ENCODE results near the gene MCEE.

DNA sequence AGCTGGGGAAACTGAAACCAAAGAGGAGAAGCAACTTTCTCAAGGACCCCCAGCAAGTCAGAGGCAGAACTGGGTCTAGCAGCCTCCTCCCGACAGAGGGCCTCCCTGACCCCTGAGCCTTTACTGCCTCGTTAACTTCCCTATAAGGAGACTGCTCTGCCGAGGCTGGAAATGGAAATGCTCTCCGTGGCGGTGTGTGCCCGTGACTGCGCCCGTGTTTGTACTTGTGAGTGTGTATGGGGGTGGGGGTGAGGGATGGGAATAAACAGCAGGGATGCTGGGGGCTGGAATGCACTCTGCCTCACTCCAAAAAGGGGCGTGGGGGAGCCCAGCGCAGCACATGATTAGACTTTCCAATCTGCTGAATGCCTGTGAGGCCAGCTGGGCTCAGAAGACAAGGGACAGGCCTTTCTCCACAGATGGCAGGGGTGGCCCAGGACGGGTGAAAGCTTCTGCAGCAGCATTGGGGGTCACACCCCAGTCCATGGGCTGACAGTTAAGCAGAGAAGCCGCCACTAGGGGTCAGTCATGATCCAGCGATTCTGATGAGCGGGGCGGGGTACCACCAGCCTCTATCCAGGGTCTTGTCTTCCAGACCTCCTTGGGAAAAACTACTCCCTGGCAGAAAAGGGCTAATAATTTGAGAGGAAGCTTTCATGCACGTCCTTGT is 27.2 kb upstream of the MCEE start:
- TF ChIP-seq CTCF (IDR thresholded peaks at IDR 0.05) (peak; percentile 76), CHD2 (IDR thresholded peaks at IDR 0.05; ENCODE audit: low read length, partially characterized antibody) (no peak), TCF12 (IDR thresholded peaks at IDR 0.05) (no peak), POLR2AphosphoS5 (IDR thresholded peaks at IDR 0.05; ENCODE audit: low read depth, low read length) (no peak), GABPA (IDR thresholded peaks at IDR 0.05; ENCODE audit: low read depth) (no peak), REST (IDR thresholded peaks at IDR 0.05; ENCODE audit: low read depth, low read length) (peak; percentile 52; the same call in 1 of the 2 replicates), EZH2phosphoT487 (IDR thresholded peaks at IDR 0.05; ENCODE audit: borderline replicate concordance, low read depth) (no peak), IRF3 (IDR thresholded peaks at IDR 0.05; ENCODE audit: low read depth, low read length) (no peak), FOXM1 (IDR thresholded peaks at IDR 0.05; ENCODE audit: low read depth) (no peak), ZBTB33 (IDR thresholded peaks at IDR 0.05; ENCODE audit: borderline replicate concordance, low read depth) (no peak), NRF1 (IDR thresholded peaks at IDR 0.05; ENCODE audit: low read depth, low read length) (no peak), GATA2 (CRISPR knock-in tag; IDR thresholded peaks at IDR 0.05) (no peak)
